Erythroblast (primary cell): ENCODE data around the gene MYO18B.

ENCODE experiments used
- DNase-seq, 2 experiments: peaks; one replicate each; lab custom pipeline; 2025; lab: John Stamatoyannopoulos, UW
- GATA1 ChIP-seq: IDR thresholded peaks from 2 replicates; pipeline ENCODE4 v1.6.1; 2011; ENCODE audit warnings: low read depth, mild to moderate bottlenecking, control low read depth, low read length, moderate library complexity
- POLR2A ChIP-seq: IDR thresholded peaks from 2 replicates; pipeline ENCODE4 v1.6.1; 2011; ENCODE audit warnings: mild to moderate bottlenecking, low read length

Gene MYO18B

GRCh38 chr22:25840891-25841290 is 98.9 kb downstream of the MYO18B start:
- TF ChIP-seq GATA1 (no peak), POLR2A (no peak)
- no peak for DNase-seq

- DNase-seq = no peak
- TF ChIP-seq GATA1 (no peak), POLR2A (no peak)
These were observed 99.8 kb downstream of the MYO18B start for GRCh38 chr22:25841775-25842174.

- no peak for TF ChIP-seq GATA1
- TF ChIP-seq POLR2A = no peak
- no peak for DNase-seq
These were observed 101.8 kb downstream of the MYO18B start for GRCh38 chr22:25843660-25844405.

- no peak for DNase-seq
- TF ChIP-seq POLR2A = no peak
- no peak for TF ChIP-seq GATA1
These were observed 102.6 kb downstream of the MYO18B start for GRCh38 chr22:25844601-25845000.

- no peak for TF ChIP-seq GATA1
- DNase-seq = no peak
These were observed 104.2 kb downstream of the MYO18B start for GRCh38 chr22:25845985-25846745.

- TF ChIP-seq GATA1 (no peak), POLR2A (no peak)
- DNase-seq = no peak
These were observed 105.5 kb downstream of the MYO18B start for GRCh38 chr22:25847451-25847850.

GRCh38 chr22:25848954-25849353 is 107.0 kb downstream of the MYO18B start:
- TF ChIP-seq POLR2A (no peak), GATA1 (no peak)

GRCh38 chr22:25849522-25849921 is 107.5 kb downstream of the MYO18B start:
- TF ChIP-seq GATA1 = no peak
- DNase-seq = no peak

More at GRCh38 chr22:25848954-25849353, 107.0 kb downstream of the MYO18B start:
- no peak for DNase-seq

GRCh38 chr22:25852223-25852622 is 110.2 kb downstream of the MYO18B start:
- TF ChIP-seq POLR2A (no peak), GATA1 (no peak)
- DNase-seq = no peak

GRCh38 chr22:25853078-25853477 is 111.1 kb downstream of the MYO18B start:
- TF ChIP-seq GATA1 (no peak), POLR2A (no peak)
- peak in 1 of 2 experiments; percentile 4 for DNase-seq

GRCh38 chr22:25853501-25854284 is 111.7 kb downstream of the MYO18B start:
- peak in 1 of 2 experiments; percentile 9 for DNase-seq

GRCh38 chr22:25869771-25870170 is 127.8 kb downstream of the MYO18B start:
- no peak for TF ChIP-seq GATA1
- no peak for TF ChIP-seq POLR2A
- no peak for DNase-seq

More at GRCh38 chr22:25853501-25854284, 111.7 kb downstream of the MYO18B start:
- TF ChIP-seq POLR2A = no peak
- no peak for TF ChIP-seq GATA1

GRCh38 chr22:25874327-25874726 is 132.3 kb downstream of the MYO18B start:
- DNase-seq = no peak
- TF ChIP-seq POLR2A (no peak), GATA1 (no peak)

- TF ChIP-seq POLR2A (no peak), GATA1 (no peak)
- DNase-seq = no peak
These were observed 133.5 kb downstream of the MYO18B start for GRCh38 chr22:25875461-25875860.
